Measurements from ENCODE around the gene NPAS3.

DNA sequence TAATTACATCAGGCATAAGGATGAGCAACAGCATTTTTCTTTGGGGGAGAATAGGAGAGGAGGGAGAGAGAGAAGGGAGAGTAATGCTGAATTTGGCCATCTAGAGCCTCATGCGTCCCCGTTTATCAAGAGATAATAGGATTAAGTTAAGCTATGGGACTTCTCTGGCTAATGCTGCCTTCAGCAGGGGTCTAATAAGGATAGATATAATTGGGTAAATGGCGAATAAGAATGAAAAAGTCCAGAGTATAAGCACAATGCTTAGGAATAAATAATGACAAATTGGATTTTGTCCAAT is 542.2 kb downstream of the NPAS3 start:
- no peak for TF ChIP-seq CTCF (IDR thresholded peaks at IDR 0.05)
- no peak for TF ChIP-seq POLR2A (IDR thresholded peaks at IDR 0.05)
- no peak for TF ChIP-seq EP300 (IDR thresholded peaks at IDR 0.05)

Data from tibial nerve (tissue), 4 donors.